IMR-90 (cell line): ENCODE measurements around the gene FBRSL1. TPM values are rescaled to one million over a fixed set of nuclear protein-coding genes. Genes with fewer than 3 reads are reported as not detected.

Experiments used
- ATAC-seq: fragments of 200-7000 bp; cut with Tn5 transposase; 2 replicates; pipeline ENCODE4 v1.9.1; 2020; ENCODE audit warnings: low read depth, mild to moderate bottlenecking, moderate library complexity
- BruUV-seq: library from RNA; stranded (reverse); fragments of 400-500 nt; replicated peaks from 2 replicates; lab custom pipeline; 2021; lab: Mats Ljungman, UMichigan
- CTCF ChIA-PET: fragments of 300-600 bp; formaldehyde crosslinking; extraction: SDS; loops from one replicate; lab custom pipeline; 2021; ENCODE audit warnings: antibody characterized with exemption; lab: Yijun Ruan, JAX
- POLR2A ChIA-PET: fragments of 300-600 bp; sonication (Branson Sonifier 250); formaldehyde crosslinking; loops from one replicate; lab custom pipeline; 2022; ENCODE audit warnings: antibody characterized with exemption; ENCODE audit not compliant: unreplicated experiment; lab: Charles Lee
- DNase-seq: peaks from one replicate; pipeline ENCODE4 v3.0.0; 2013
- H2AFZ ChIP-seq: replicated peaks from 2 replicates; pipeline ENCODE3; 2013; ENCODE audit warnings: low read length, mild to moderate bottlenecking; ENCODE audit not compliant: poor library complexity
- H2AK5ac ChIP-seq: 2 replicates; pipeline ENCODE4 v1.6.1; 2013; ENCODE audit warnings: low read depth, low read length, inconsistent platforms
- H2AK9ac ChIP-seq: replicated peaks from 2 replicates; pipeline ENCODE3; 2013; ENCODE audit warnings: mild to moderate bottlenecking, low read depth, low read length, moderate library complexity; ENCODE audit not compliant: poor library complexity
- H2BK120ac ChIP-seq: 2 replicates; pipeline ENCODE4 v1.6.1; 2013; ENCODE audit warnings: low read depth, low read length, inconsistent platforms
- H2BK15ac ChIP-seq: 3 replicates; pipeline ENCODE4 v1.6.1; 2013; ENCODE audit warnings: low read depth, low read length, inconsistent platforms
- H2BK20ac ChIP-seq: 2 replicates; pipeline ENCODE4 v1.6.1; 2013; ENCODE audit warnings: low read depth, mild to moderate bottlenecking, inconsistent platforms, low read length, moderate library complexity
- H2BK5ac ChIP-seq: 2 replicates; pipeline ENCODE4 v1.6.1; 2013; ENCODE audit warnings: mild to moderate bottlenecking, low read depth, low read length, inconsistent platforms; ENCODE audit not compliant: poor library complexity, severe bottlenecking
- H3K14ac ChIP-seq: replicated peaks from 2 replicates; pipeline ENCODE4 v1.6.1; 2013; ENCODE audit warnings: low read depth, low read length, inconsistent platforms
- H3K18ac ChIP-seq: 2 replicates; pipeline ENCODE4 v1.6.1; 2013; ENCODE audit warnings: low read depth, low read length, control low read depth
- H3K23ac ChIP-seq: 2 replicates; pipeline ENCODE4 v1.6.1; 2013; ENCODE audit warnings: low read depth, low read length, inconsistent platforms
- H3K27ac ChIP-seq: 2 replicates; pipeline ENCODE4 v1.5.1; 2013; ENCODE audit warnings: mild to moderate bottlenecking, control low read depth, low read length; ENCODE audit not compliant: insufficient read depth
- H3K27me3 ChIP-seq: 2 replicates; pipeline ENCODE4 v1.6.1; 2013; ENCODE audit warnings: low read length; ENCODE audit not compliant: control insufficient read depth, insufficient read depth
- H3K36me3 ChIP-seq: 2 replicates; pipeline ENCODE4 v1.6.1; 2013; ENCODE audit warnings: low read length, mixed read lengths; ENCODE audit not compliant: control insufficient read depth, insufficient read depth
- H3K4ac ChIP-seq: 2 replicates; pipeline ENCODE4 v1.6.1; 2013; ENCODE audit warnings: low read depth, low read length, inconsistent platforms
- H3K4me1 ChIP-seq: 2 replicates; pipeline ENCODE4 v1.6.1; 2013; ENCODE audit warnings: low read length, mixed read lengths; ENCODE audit not compliant: control insufficient read depth, insufficient read depth
- H3K4me2 ChIP-seq: 2 replicates; pipeline ENCODE4 v1.6.1; 2013; ENCODE audit warnings: low read depth, mild to moderate bottlenecking, control low read depth, low read length, moderate library complexity
- H3K4me3 ChIP-seq: 2 replicates; pipeline ENCODE4 v1.5.1; 2013; ENCODE audit warnings: low read depth, mild to moderate bottlenecking, control low read depth, low read length, moderate library complexity; ENCODE audit not compliant: insufficient read depth
- H3K56ac ChIP-seq: 2 replicates; pipeline ENCODE4 v1.6.1; 2013; ENCODE audit warnings: low read length, inconsistent platforms; ENCODE audit not compliant: insufficient read depth; ENCODE audit errors: extremely low read depth
- H3K79me1 ChIP-seq, 2 experiments: 2 replicates each; pipeline ENCODE4 v1.6.1; 2013; ENCODE audit warnings: low read length in 2 of 2, inconsistent platforms in 1 of 2, low read depth in 1 of 2
- H3K9ac ChIP-seq: 2 replicates; pipeline ENCODE4 v1.6.1; 2013; ENCODE audit warnings: low read depth, low read length, control low read depth
- H3K9me1 ChIP-seq: 2 replicates; pipeline ENCODE4 v1.6.1; 2013; ENCODE audit warnings: low read length, inconsistent platforms; ENCODE audit not compliant: insufficient read depth
- H3K9me3 ChIP-seq: 2 replicates; pipeline ENCODE4 v1.6.1; 2013; ENCODE audit warnings: low read length; ENCODE audit not compliant: control insufficient read depth, insufficient read depth
- H4K20me1 ChIP-seq: 2 replicates; pipeline ENCODE4 v1.6.1; 2013; ENCODE audit warnings: low read length, inconsistent platforms; ENCODE audit not compliant: insufficient read depth
- H4K5ac ChIP-seq: 2 replicates; pipeline ENCODE4 v1.6.1; 2013; ENCODE audit warnings: mild to moderate bottlenecking, low read depth, low read length, control low read depth
- H4K8ac ChIP-seq, 2 experiments: 2 replicates each; pipeline ENCODE4 v1.6.1; 2013; ENCODE audit warnings: low read depth in 2 of 2, low read length in 2 of 2, control low read depth in 1 of 2, inconsistent platforms in 1 of 2
- H4K91ac ChIP-seq: 2 replicates; pipeline ENCODE4 v1.6.1; 2013; ENCODE audit warnings: low read depth, low read length, inconsistent platforms; ENCODE audit not compliant: insufficient read depth
- BHLHE40 ChIP-seq: fragments of 150-350 bp; IDR thresholded peaks from 2 replicates; pipeline ENCODE4 v1.6.1; 2016; ENCODE audit warnings: mild to moderate bottlenecking, low read depth, low read length
- CEBPB ChIP-seq: IDR thresholded peaks from 2 replicates; pipeline ENCODE4 v1.6.1; 2012; ENCODE audit warnings: low read depth, low read length, improper control_type of control experiment
- CHD1 ChIP-seq: IDR thresholded peaks from 2 replicates; pipeline ENCODE4 v1.6.1; 2012; ENCODE audit warnings: low read depth, low read length, improper control_type of control experiment
- FOS ChIP-seq: fragments of 150-350 bp; IDR thresholded peaks from 2 replicates; pipeline ENCODE4 v1.6.1; 2016; ENCODE audit warnings: low read depth, low read length
- MAFK ChIP-seq: IDR thresholded peaks from 2 replicates; pipeline ENCODE4 v1.6.1; 2012; ENCODE audit warnings: low read depth, low read length, improper control_type of control experiment
- MAZ ChIP-seq: IDR thresholded peaks from 2 replicates; pipeline ENCODE4 v1.6.1; 2012; ENCODE audit warnings: low read depth, mild to moderate bottlenecking, low read length, improper control_type of control experiment, moderate library complexity, borderline replicate concordance
- MXI1 ChIP-seq: IDR thresholded peaks from 2 replicates; pipeline ENCODE4 v1.6.1; 2012; ENCODE audit warnings: low read depth, mild to moderate bottlenecking, low read length, moderate library complexity, borderline replicate concordance
- NFE2L2 ChIP-seq: fragments of 150-350 bp; IDR thresholded peaks from 2 replicates; pipeline ENCODE4 v1.6.1; 2016; ENCODE audit warnings: low read depth, mild to moderate bottlenecking, low read length
- POLR2A ChIP-seq: IDR thresholded peaks from 2 replicates; pipeline ENCODE4 v1.6.1; 2012; ENCODE audit warnings: mild to moderate bottlenecking, low read depth, low read length
- RAD21 ChIP-seq: IDR thresholded peaks from 2 replicates; pipeline ENCODE4 v1.6.1; 2012; ENCODE audit warnings: low read length, improper control_type of control experiment
- RCOR1 ChIP-seq: IDR thresholded peaks from 2 replicates; pipeline ENCODE4 v1.6.1; 2012; ENCODE audit warnings: mild to moderate bottlenecking, low read length, improper control_type of control experiment; ENCODE audit not compliant: insufficient replicate concordance
- RFX5 ChIP-seq: IDR thresholded peaks from 2 replicates; pipeline ENCODE4 v1.8.0; 2012; ENCODE audit warnings: low read depth, mild to moderate bottlenecking, low read length, moderate library complexity
- SMC3 ChIP-seq: fragments of 150-350 bp; IDR thresholded peaks from 2 replicates; pipeline ENCODE4 v1.6.1; 2016; ENCODE audit warnings: low read depth, mild to moderate bottlenecking, antibody characterized with exemption, low read length, moderate library complexity
- WGBS, 2 experiments: methylation state at CpG; one replicate each; pipeline versions ENCODE4 v1.1.5 to v1.1.7; 2013; ENCODE audit warnings: missing lambda C conversion rate in 2 of 2; ENCODE audit not compliant: insufficient read length in 1 of 2; ENCODE audit errors: extremely low coverage in 2 of 2; 5-methylcytosine and 5-hydroxymethylcytosine counted together
- dilution Hi-C: fragments of 300-500 bp; cut with HindIII; formaldehyde crosslinking; loops from one replicate; pipeline ENCODE4 v1.14.3; 2018; ENCODE audit warnings: low sequenced_read_pairs; ENCODE audit not compliant: unreplicated experiment
- in situ Hi-C: fragments of 300-500 bp; cut with MboI; formaldehyde crosslinking; loops from 3 replicates; pipeline ENCODE4 v1.14.3; 2019; ENCODE audit warnings: low sequenced_read_pairs, inconsistent platforms, mixed read lengths
- intact Hi-C: fragments of 100-400 bp; cut with micrococcal nuclease; formaldehyde crosslinking; loops from 2 replicates; pipeline ENCODE4 v1.10.0; 2022
- polyA plus RNA-seq, 3 experiments: library from polyadenylated mRNA; depleted of rRNA; stranded (reverse); fragments of >200 nt; gene quantifications; 2 replicates each; pipeline ENCODE4 v1.2.3, GENCODE V29; 2012; ENCODE audit warnings: low replicate concordance in 1 of 3
- total RNA-seq: library from RNA; depleted of rRNA; stranded (reverse); fragments of >200 nt; gene quantifications from 2 replicates; pipeline ENCODE4 v1.2.3, GENCODE V29; 2012
- TF ChIP-seq, protein P1 (sequence below): fragments of 150-350 bp; IDR thresholded peaks from 2 replicates; pipeline ENCODE4 v1.6.1; 2016; ENCODE audit warnings: low read depth, mild to moderate bottlenecking, low read length, moderate library complexity, borderline replicate concordance
- TF ChIP-seq, protein P2 (sequence below): fragments of 150-350 bp; IDR thresholded peaks from 2 replicates; pipeline ENCODE4 v1.6.1; 2017; ENCODE audit warnings: mild to moderate bottlenecking, antibody characterized with exemption, low read length, low read depth
- TF ChIP-seq, protein P3 (sequence below): conservative IDR thresholded peaks from 2 replicates; pipeline ENCODE4 v1.5.1; 2012; ENCODE audit warnings: mild to moderate bottlenecking, low read depth, low read length, improper control_type of control experiment

The FBRSL1 gene
- total and polyA plus RNA-seq, 2 of the 4 experiments (the other 2 are of a cell fraction): 0.36 to 10.8 TPM

DNA sequence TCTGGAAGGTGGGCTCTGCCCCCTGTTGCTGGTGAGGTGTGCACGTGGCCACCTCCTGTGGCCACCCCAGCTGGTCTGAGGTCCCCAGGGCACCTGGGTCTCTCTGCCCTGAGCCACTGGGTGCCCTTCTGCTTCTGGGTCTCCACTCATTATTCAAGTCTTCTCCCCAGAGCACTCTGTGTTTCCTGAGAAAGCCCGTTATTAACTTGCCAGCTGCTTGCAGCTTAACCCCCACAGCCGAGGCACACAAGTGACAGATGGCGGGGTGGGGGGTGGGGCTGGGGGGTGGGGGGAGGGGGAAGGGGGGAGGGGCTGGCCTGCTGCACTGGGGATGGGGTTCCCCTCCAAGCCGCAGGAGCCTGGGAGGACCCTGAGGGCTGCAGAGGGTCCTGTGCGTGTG, 40.5 kb downstream of the FBRSL1 start:
- peaks cover 2% of the 10 kb centered on the region; the same call in 1 of the 2 replicates for H3K36me3 ChIP-seq
- no peak overlapping the region for H2BK15ac ChIP-seq
- H3K14ac ChIP-seq: no peak overlapping the region
- H3K18ac ChIP-seq: no peak overlapping the region
- H4K91ac ChIP-seq: no peak overlapping the region
- H3K9me1 ChIP-seq: peaks cover 5% of the 10 kb centered on the region; the same call in 1 of the 2 replicates
- no peak overlapping the region for H4K5ac ChIP-seq
- H2AK5ac ChIP-seq: no peak overlapping the region
- no CpG with 5 or more reads among the region's 6 CpGs for WGBS, 2 experiments
- intact Hi-C loops: no loop called here
- ATAC-seq (no peak), DNase-seq (no peak)
- H2AK9ac ChIP-seq: no peak overlapping the region
- H3K56ac ChIP-seq: no peak overlapping the region
- H3K79me1 ChIP-seq: 0 out of 4 replicates have a peak, but pooled peaks cover 0 to 4% of the 10 kb centered on the region in 2 experiments
- in situ Hi-C loops: no loop called here
- ChIA-PET CTCF (no interaction called here), POLR2A (no interaction called here)
- H3K27ac ChIP-seq: no peak overlapping the region
- H4K20me1 ChIP-seq: peaks cover 7% of the 10 kb centered on the region
- H2BK5ac ChIP-seq: no peak overlapping the region
- no peak overlapping the region for H3K9ac ChIP-seq
- dilution Hi-C loops: no loop called here
- H3K23ac ChIP-seq: no peak overlapping the region
- no peak overlapping the region for H2AFZ ChIP-seq
- H2BK20ac ChIP-seq: no peak overlapping the region
- H2BK120ac ChIP-seq: no peak overlapping the region
- no peaks in the 10 kb centered on the region for H3K4me1 ChIP-seq
- TF ChIP-seq RCOR1 (no peak), CHD1 (no peak), RFX5 (no peak), NFE2L2 (no peak), CEBPB (no peak), FOS (no peak), POLR2A (no peak), MXI1 (no peak), MAFK (no peak), RAD21 (no peak), MAZ (no peak), SMC3 (no peak), BHLHE40 (no peak)
- TF ChIP-seq, protein P1, sequence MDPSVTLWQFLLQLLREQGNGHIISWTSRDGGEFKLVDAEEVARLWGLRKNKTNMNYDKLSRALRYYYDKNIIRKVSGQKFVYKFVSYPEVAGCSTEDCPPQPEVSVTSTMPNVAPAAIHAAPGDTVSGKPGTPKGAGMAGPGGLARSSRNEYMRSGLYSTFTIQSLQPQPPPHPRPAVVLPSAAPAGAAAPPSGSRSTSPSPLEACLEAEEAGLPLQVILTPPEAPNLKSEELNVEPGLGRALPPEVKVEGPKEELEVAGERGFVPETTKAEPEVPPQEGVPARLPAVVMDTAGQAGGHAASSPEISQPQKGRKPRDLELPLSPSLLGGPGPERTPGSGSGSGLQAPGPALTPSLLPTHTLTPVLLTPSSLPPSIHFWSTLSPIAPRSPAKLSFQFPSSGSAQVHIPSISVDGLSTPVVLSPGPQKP: no peak
- TF ChIP-seq, protein P2, sequence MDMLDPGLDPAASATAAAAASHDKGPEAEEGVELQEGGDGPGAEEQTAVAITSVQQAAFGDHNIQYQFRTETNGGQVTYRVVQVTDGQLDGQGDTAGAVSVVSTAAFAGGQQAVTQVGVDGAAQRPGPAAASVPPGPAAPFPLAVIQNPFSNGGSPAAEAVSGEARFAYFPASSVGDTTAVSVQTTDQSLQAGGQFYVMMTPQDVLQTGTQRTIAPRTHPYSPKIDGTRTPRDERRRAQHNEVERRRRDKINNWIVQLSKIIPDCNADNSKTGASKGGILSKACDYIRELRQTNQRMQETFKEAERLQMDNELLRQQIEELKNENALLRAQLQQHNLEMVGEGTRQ: no peak
- TF ChIP-seq, protein P3, sequence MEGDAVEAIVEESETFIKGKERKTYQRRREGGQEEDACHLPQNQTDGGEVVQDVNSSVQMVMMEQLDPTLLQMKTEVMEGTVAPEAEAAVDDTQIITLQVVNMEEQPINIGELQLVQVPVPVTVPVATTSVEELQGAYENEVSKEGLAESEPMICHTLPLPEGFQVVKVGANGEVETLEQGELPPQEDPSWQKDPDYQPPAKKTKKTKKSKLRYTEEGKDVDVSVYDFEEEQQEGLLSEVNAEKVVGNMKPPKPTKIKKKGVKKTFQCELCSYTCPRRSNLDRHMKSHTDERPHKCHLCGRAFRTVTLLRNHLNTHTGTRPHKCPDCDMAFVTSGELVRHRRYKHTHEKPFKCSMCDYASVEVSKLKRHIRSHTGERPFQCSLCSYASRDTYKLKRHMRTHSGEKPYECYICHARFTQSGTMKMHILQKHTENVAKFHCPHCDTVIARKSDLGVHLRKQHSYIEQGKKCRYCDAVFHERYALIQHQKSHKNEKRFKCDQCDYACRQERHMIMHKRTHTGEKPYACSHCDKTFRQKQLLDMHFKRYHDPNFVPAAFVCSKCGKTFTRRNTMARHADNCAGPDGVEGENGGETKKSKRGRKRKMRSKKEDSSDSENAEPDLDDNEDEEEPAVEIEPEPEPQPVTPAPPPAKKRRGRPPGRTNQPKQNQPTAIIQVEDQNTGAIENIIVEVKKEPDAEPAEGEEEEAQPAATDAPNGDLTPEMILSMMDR: no peak
- H3K4me2 ChIP-seq: no peak overlapping the region
- no peaks in the 10 kb centered on the region for H3K27me3 ChIP-seq
- no peaks in the 10 kb centered on the region for H3K9me3 ChIP-seq
- H4K8ac ChIP-seq: no peak overlapping the region
- no peak overlapping the region for H3K4me3 ChIP-seq
- no peak overlapping the region for H3K4ac ChIP-seq
- no TSS peak for BruUV-seq
